Stomach (tissue), 9 donors: Measurements from ENCODE around the gene ZFP69. TPM values are rescaled to one million over a fixed set of nuclear protein-coding genes. Genes with fewer than 3 reads are reported as not detected.

Experiments
- DNase-seq, 2 donors: peaks; one replicate each; pipeline versions ENCODE4 v3.0.0 to v3.0.0-alpha.2; 2013 to 2019
- H3K27ac ChIP-seq, 5 donors: fragments of 200-600 bp in 4 of 5; sonication (generic) in 4 of 5; one replicate each; pipeline ENCODE4 v1.5.1; 2013 to 2019; ENCODE audit warnings: mild to moderate bottlenecking in 1 of 5, moderate library complexity in 1 of 5
- H3K27me3 ChIP-seq, 3 donors: fragments of 200-600 bp; sonication (generic); one replicate each; pipeline ENCODE4 v1.5.1; 2017 to 2019; ENCODE audit warnings: mixed run types in 1 of 3
- H3K36me3 ChIP-seq, 4 donors: fragments of 200-600 bp; sonication (generic); 1 replicate in 3 of 4; 2 replicates in 1 of 4; pipeline ENCODE4 v1.5.1; 2016 to 2019
- H3K4me1 ChIP-seq, 4 donors: fragments of 200-600 bp; sonication (generic); one replicate each; pipeline ENCODE4 v1.5.1; 2016 to 2019
- H3K4me3 ChIP-seq, 4 donors: fragments of 200-600 bp; sonication (generic) in 3 of 4; one replicate each; pipeline ENCODE4 v1.5.1; 2016 to 2019; ENCODE audit warnings: mild to moderate bottlenecking in 1 of 4
- H3K9me3 ChIP-seq, 4 donors: fragments of 200-600 bp; sonication (generic); one replicate each; pipeline ENCODE4 v1.5.1; 2016 to 2019
- EP300 ChIP-seq: sonication (generic); formaldehyde crosslinking; IDR thresholded peaks from one replicate; pipeline ENCODE4 v1.6.1; 2017; ENCODE audit warnings: antibody characterized with exemption
- POLR2A ChIP-seq, 4 donors: fragments of 450-650 bp; IDR thresholded peaks; one replicate each; pipeline ENCODE4 v1.6.1; 2016; ENCODE audit warnings: antibody characterized with exemption in 4 of 4, control low read depth in 2 of 4, mild to moderate bottlenecking in 1 of 4, moderate library complexity in 1 of 4
- POLR2AphosphoS5 ChIP-seq, 3 donors: sonication (generic); formaldehyde crosslinking; IDR thresholded peaks; one replicate each; pipeline ENCODE4 v1.6.1; 2016; ENCODE audit warnings: antibody characterized with exemption in 3 of 3
- WGBS, 5 donors: extraction: QIAGEN DNeasy Blood & Tissue Kit in 3 of 5; methylation state at CpG; one replicate each; pipeline versions ENCODE4 v1.1.5 to v1.1.7; 2013 to 2018; 5-methylcytosine and 5-hydroxymethylcytosine counted together
- intact Hi-C: fragments of 100-400 bp; cut with DNase I; formaldehyde crosslinking; loops from one replicate; pipeline ENCODE4 v1.15.1; 2023; ENCODE audit warnings: low total_unique reads
- polyA plus RNA-seq, 3 donors: library from polyadenylated mRNA; stranded (reverse); fragments of 200-250 nt; gene quantifications; one replicate each; pipeline ENCODE4 v1.2.3, GENCODE V29; 2013
- total RNA-seq, 5 donors: library from RNA; depleted of rRNA; stranded (reverse); fragments of >200 nt; gene quantifications; one replicate each; pipeline versions ENCODE4 v1.1.0 to v1.2.3, GENCODE V29; 2014 to 2016
- TF ChIP-seq, protein P1 (sequence below), 7 experiments: fragments of 450-650 bp in 4 of 7; fragments of 200-600 bp in 3 of 7; sonication (generic) in 3 of 7; IDR thresholded peaks; one replicate each; pipeline ENCODE4 v1.5.1; 2016 to 2019; ENCODE audit warnings: antibody characterized with exemption in 7 of 7, control low read depth in 2 of 7, mild to moderate bottlenecking in 1 of 7
- donor health status: healthy with polysubstance abuse.
- donor health status: Bipolar disorder and iron deficiency.
- donor health status: healthy.

The ZFP69 gene
- total and polyA plus RNA-seq, 8 donors, result 1.2 to 34.4 (median 2.5) TPM

DNA sequence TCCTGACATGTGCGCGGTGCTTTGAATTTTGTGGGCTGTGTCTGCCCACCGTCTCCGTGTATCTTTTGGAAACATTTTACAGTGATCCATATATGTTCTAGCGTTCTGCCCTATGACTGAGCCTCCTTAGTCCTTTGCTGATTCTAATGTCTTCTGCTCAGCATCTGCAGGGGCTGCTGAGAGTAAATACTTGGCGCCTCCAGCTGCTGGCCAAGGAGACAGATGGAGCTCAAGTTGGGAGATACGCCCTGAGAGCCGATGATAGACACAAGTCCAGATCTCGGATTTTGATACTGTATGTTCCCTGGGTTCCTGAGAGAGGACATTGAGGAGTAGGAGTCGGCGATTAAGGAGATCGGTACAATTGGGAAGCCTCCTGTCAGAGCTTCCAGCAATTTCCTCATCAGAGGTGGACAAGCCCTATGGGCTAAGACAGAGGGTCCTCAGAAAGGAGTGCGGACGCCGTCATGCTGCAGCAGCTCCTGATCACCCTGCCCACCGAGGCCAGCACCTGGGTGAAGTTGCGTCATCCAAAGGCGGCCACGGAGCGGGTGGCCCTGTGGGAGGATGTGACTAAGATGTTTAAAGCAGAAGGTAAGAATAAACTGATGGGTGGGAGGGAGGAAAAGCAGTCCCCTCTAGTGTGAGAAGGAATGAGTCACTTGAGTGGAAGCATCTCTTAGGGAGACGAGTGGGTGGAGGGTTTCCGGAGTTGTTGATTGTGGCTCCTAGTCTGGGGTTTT is 26.4 kb upstream of the ZFP69 start:
- H3K9me3 ChIP-seq, result peaks cover 3 to 35% (median 22%) of the 10 kb centered on the region in 4 donors
- H3K27ac ChIP-seq, result peak overlapping the region; percentile 64 to 84 (median 79)
- peak overlapping the region; percentile 71 to 78 (median 74) for H3K4me3 ChIP-seq
- peak; percentile 31 to 62 for DNase-seq
- no peak for TF ChIP-seq POLR2AphosphoS5 (IDR thresholded peaks at IDR 0.05)
- no peak for TF ChIP-seq POLR2A (IDR thresholded peaks at IDR 0.05)
- TF ChIP-seq, protein P1, sequence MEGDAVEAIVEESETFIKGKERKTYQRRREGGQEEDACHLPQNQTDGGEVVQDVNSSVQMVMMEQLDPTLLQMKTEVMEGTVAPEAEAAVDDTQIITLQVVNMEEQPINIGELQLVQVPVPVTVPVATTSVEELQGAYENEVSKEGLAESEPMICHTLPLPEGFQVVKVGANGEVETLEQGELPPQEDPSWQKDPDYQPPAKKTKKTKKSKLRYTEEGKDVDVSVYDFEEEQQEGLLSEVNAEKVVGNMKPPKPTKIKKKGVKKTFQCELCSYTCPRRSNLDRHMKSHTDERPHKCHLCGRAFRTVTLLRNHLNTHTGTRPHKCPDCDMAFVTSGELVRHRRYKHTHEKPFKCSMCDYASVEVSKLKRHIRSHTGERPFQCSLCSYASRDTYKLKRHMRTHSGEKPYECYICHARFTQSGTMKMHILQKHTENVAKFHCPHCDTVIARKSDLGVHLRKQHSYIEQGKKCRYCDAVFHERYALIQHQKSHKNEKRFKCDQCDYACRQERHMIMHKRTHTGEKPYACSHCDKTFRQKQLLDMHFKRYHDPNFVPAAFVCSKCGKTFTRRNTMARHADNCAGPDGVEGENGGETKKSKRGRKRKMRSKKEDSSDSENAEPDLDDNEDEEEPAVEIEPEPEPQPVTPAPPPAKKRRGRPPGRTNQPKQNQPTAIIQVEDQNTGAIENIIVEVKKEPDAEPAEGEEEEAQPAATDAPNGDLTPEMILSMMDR (IDR thresholded peaks at IDR 0.05), result no peak
- no peak for TF ChIP-seq EP300
- H3K4me1 ChIP-seq, result peaks cover 5 to 21% (median 11%) of the 10 kb centered on the region in 4 donors
- WGBS, 5 donors, result 15 to 32% (median 21%) methylated on average over 22 of the region's 22 CpGs
- intact Hi-C loops, result no loop called here
- H3K27me3 ChIP-seq, result no peaks in the 10 kb centered on the region
- H3K36me3 ChIP-seq, result peaks cover 0 to 22% (median 11%) of the 10 kb centered on the region in 4 donors

- TF ChIP-seq EP300 (no peak), POLR2A (IDR thresholded peaks at IDR 0.05) (no peak), POLR2AphosphoS5 (IDR thresholded peaks at IDR 0.05) (no peak)
- TF ChIP-seq, protein P1 (IDR thresholded peaks at IDR 0.05), result no peak
- H3K27me3 ChIP-seq, result no peaks in the 10 kb centered on the region
- H3K4me3 ChIP-seq, result peak overlapping the region in 1 of 4 donors; percentile 71
- H3K36me3 ChIP-seq, result peaks cover 0 to 28% (median 13%) of the 10 kb centered on the region in 4 donors
- peaks cover 3 to 36% (median 23%) of the 10 kb centered on the region in 4 donors for H3K9me3 ChIP-seq
- intact Hi-C loops, result no loop called here
- WGBS, 5 donors, result 75 to 96% (median 81%) methylated on average over 1 of the region's 1 CpG
- peak overlapping the region in 1 of 5 donors; percentile 64 for H3K27ac ChIP-seq
- DNase-seq, result peak in 1 of 2 donors; percentile 5
- peaks cover 5 to 21% (median 11%) of the 10 kb centered on the region in 4 donors for H3K4me1 ChIP-seq
These were observed 25.9 kb upstream of the ZFP69 start for GRCh38 chr1:40451238-40451585.

GRCh38 chr1:40454873-40455272 is 22.2 kb upstream of the ZFP69 start:
- H3K4me1 ChIP-seq, result peaks cover 5 to 14% (median 7%) of the 10 kb centered on the region in 4 donors
- intact Hi-C loops, result no loop called here

DNA sequence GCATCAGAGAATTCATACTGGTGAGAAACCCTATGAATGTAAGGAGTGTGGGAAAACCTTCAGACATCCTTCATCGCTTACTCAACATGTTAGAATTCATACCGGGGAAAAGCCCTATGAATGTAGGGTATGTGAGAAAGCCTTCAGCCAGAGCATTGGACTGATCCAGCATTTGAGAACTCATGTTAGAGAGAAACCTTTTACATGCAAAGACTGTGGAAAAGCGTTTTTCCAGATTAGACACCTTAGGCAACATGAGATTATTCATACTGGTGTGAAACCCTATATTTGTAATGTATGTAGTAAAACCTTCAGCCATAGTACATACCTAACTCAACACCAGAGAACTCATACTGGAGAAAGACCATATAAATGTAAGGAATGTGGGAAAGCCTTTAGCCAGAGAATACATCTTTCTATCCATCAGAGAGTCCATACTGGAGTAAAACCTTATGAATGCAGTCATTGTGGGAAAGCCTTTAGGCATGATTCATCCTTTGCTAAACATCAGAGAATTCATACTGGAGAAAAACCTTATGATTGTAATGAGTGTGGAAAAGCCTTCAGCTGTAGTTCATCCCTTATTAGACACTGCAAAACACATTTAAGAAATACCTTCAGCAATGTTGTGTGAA is 14.0 kb upstream of the ZFP69 start:
- TF ChIP-seq, protein P1 (IDR thresholded peaks at IDR 0.05), result no peak
- no peak for TF ChIP-seq POLR2AphosphoS5 (IDR thresholded peaks at IDR 0.05)
- no peak for TF ChIP-seq POLR2A (IDR thresholded peaks at IDR 0.05)
- no peak for TF ChIP-seq EP300
- WGBS, 5 donors, result 94 to 100% (median 96%) methylated on average over 3 of the region's 3 CpGs
- H3K27me3 ChIP-seq, result no peaks in the 10 kb centered on the region
- H3K4me3 ChIP-seq, result no peak overlapping the region
- no peak for DNase-seq
- H3K9me3 ChIP-seq, result peaks cover 48 to 100% (median 98%) of the 10 kb centered on the region in 4 donors
- no peaks in the 10 kb centered on the region for H3K4me1 ChIP-seq
- intact Hi-C loops, result no loop called here
- H3K27ac ChIP-seq, result no peak overlapping the region
- peaks cover 16 to 65% (median 44%) of the 10 kb centered on the region in 4 donors for H3K36me3 ChIP-seq

More at GRCh38 chr1:40454873-40455272, 22.2 kb upstream of the ZFP69 start:
- Histone ChIP-seq H3K27ac (no peak overlapping the region), H3K9me3 (peaks cover 0 to 73% (median 57%) of the 10 kb centered on the region in 4 donors), H3K36me3 (peaks cover 22 to 64% (median 47%) of the 10 kb centered on the region in 4 donors), H3K27me3 (no peaks in the 10 kb centered on the region), H3K4me3 (no peak overlapping the region)
- DNase-seq, result no peak
- 53 to 100% (median 92%) methylated on average over 1 of the region's 1 CpG for WGBS, 5 donors
- TF ChIP-seq POLR2AphosphoS5 (IDR thresholded peaks at IDR 0.05), result no peak
